Keratinocyte (primary cell): ENCODE measurements around the gene SVIP. TPM values are rescaled to one million over a fixed set of nuclear protein-coding genes. Genes with fewer than 3 reads are reported as not detected.
A peak's percentile ranks its signal among the peaks of the same experiment; 100 is the strongest.

ENCODE experiments used
- DNase-seq: peaks from one replicate; pipeline ENCODE4 v3.0.0-alpha.2; 2011; ENCODE audit warnings: low read depth, missing footprints, low spot score
- FAIRE-seq: peaks from 2 replicates; lab custom pipeline; 2011; peaks lifted over from hg19 to GRCh38; lab: Jason Lieb, UNC
- H2AFZ ChIP-seq: 2 replicates; pipeline ENCODE4 v1.6.0; 2012; ENCODE audit warnings: low read length, control low read depth, inconsistent platforms; ENCODE audit not compliant: control insufficient read depth
- H3K27ac ChIP-seq: 2 replicates; pipeline ENCODE4 v1.5.1; 2011; ENCODE audit warnings: low read length; ENCODE audit not compliant: control insufficient read depth, insufficient read depth
- H3K27me3 ChIP-seq: 3 replicates; pipeline ENCODE4 v1.6.0; 2011; ENCODE audit warnings: low read length; ENCODE audit not compliant: control insufficient read depth, insufficient read depth; ENCODE audit errors: extremely low read depth
- H3K36me3 ChIP-seq, 2 experiments: 2 replicates in 1 of 2; 3 replicates in 1 of 2; pipeline ENCODE4 v1.5.1; 2011; ENCODE audit warnings: low read length in 2 of 2, mild to moderate bottlenecking in 1 of 2; ENCODE audit not compliant: control insufficient read depth in 2 of 2, insufficient read depth in 2 of 2; ENCODE audit errors: extremely low read depth in 1 of 2
- H3K4me1 ChIP-seq: 3 replicates; pipeline ENCODE4 v1.5.1; 2011; ENCODE audit warnings: low read length; ENCODE audit not compliant: control insufficient read depth, insufficient read depth; ENCODE audit errors: extremely low read depth
- H3K4me2 ChIP-seq: 3 replicates; pipeline ENCODE4 v1.6.0; 2011; ENCODE audit warnings: low read depth, low read length; ENCODE audit not compliant: control insufficient read depth, insufficient read depth; ENCODE audit errors: extremely low read depth
- H3K4me3 ChIP-seq, 3 experiments: fragments of 200-600 bp in 1 of 3; sonication (generic) in 1 of 3; 2 replicates in 2 of 3; 3 replicates in 1 of 3; pipeline ENCODE4 v1.5.1; 2011 to 2016; ENCODE audit warnings: low read length in 3 of 3, mild to moderate bottlenecking in 3 of 3, control low read depth in 2 of 3, inconsistent platforms in 1 of 3, low read depth in 1 of 3, mixed read lengths in 1 of 3, mixed run types in 1 of 3, moderate library complexity in 1 of 3; ENCODE audit not compliant: control insufficient read depth in 2 of 3, insufficient read depth in 2 of 3; ENCODE audit errors: extremely low read depth in 1 of 3
- H3K79me2 ChIP-seq: 2 replicates; pipeline ENCODE4 v1.6.0; 2012; ENCODE audit warnings: low read length; ENCODE audit not compliant: control insufficient read depth, insufficient read depth
- H3K9ac ChIP-seq: 3 replicates; pipeline ENCODE4 v1.6.0; 2011; ENCODE audit warnings: low read length; ENCODE audit not compliant: control insufficient read depth, insufficient read depth; ENCODE audit errors: extremely low read depth
- H3K9me1 ChIP-seq: 3 replicates; pipeline ENCODE4 v1.6.0; 2011; ENCODE audit warnings: low read length; ENCODE audit not compliant: control insufficient read depth, insufficient read depth; ENCODE audit errors: extremely low read depth
- H3K9me3 ChIP-seq: 2 replicates; pipeline ENCODE4 v1.5.1; 2012; ENCODE audit warnings: low read depth, low read length; ENCODE audit not compliant: control insufficient read depth
- H4K20me1 ChIP-seq: 3 replicates; pipeline ENCODE4 v1.6.0; 2011; ENCODE audit warnings: low read length; ENCODE audit not compliant: control insufficient read depth, insufficient read depth; ENCODE audit errors: extremely low read depth
- EZH2 ChIP-seq: IDR thresholded peaks from one replicate; pipeline ENCODE4 v1.6.1; 2012; ENCODE audit warnings: inconsistent platforms, mild to moderate bottlenecking, low read length, moderate library complexity
- dilution Hi-C: fragments of 300-500 bp; cut with MboI; formaldehyde crosslinking; loops from one replicate; pipeline ENCODE4 v1.7.0; 2020; ENCODE audit warnings: low sequenced_read_pairs; ENCODE audit not compliant: extremely low pct_ligation_motif_present
- polyA plus RNA-seq, 5 experiments: library from polyadenylated mRNA; depleted of rRNA in 3 of 5; stranded (reverse) in 3 of 5; stranded (forward) in 1 of 5; unstranded in 1 of 5; fragments of >200 nt; gene quantifications; 1 replicate in 1 of 5; 2 replicates in 3 of 5; 3 replicates in 1 of 5; pipeline versions ENCODE4 v1.2.1 to v1.2.3, GENCODE V29; 2011 to 2012; ENCODE audit warnings: missing spikeins in 2 of 5, low read depth in 1 of 5, low replicate concordance in 1 of 5
- TF ChIP-seq, protein P1 (sequence below), 3 experiments: IDR thresholded peaks in 1 of 3; conservative IDR thresholded peaks in 1 of 3; optimal IDR thresholded peaks in 1 of 3; 2 replicates in 2 of 3; 3 replicates in 1 of 3; pipeline versions ENCODE3 to v1.5.1; 2011; ENCODE audit warnings: low read length in 3 of 3, mild to moderate bottlenecking in 3 of 3, moderate library complexity in 2 of 3, control low read depth in 1 of 3, inconsistent platforms in 1 of 3; ENCODE audit not compliant: insufficient read depth in 2 of 3; ENCODE audit errors: extremely low read depth in 1 of 3

Gene SVIP
- polyA plus RNA-seq, 1 donor (not counting 4 experiments of a cell fraction or from before 2014, with no cell fraction given) = 3.3 TPM

- no peak overlapping the region for H3K4me3 ChIP-seq
- no peaks in the 10 kb centered on the region for H3K27me3 ChIP-seq
- no peaks in the 10 kb centered on the region for H3K9me3 ChIP-seq
- no peaks in the 10 kb centered on the region for H4K20me1 ChIP-seq
- no peak overlapping the region for H2AFZ ChIP-seq
- no peak overlapping the region for H3K27ac ChIP-seq
- H3K9ac ChIP-seq = no peak overlapping the region
- DNase-seq (no peak), FAIRE-seq (no peak)
- H3K9me1 ChIP-seq = no peaks in the 10 kb centered on the region
- TF ChIP-seq EZH2 = no peak
- TF ChIP-seq, protein P1, sequence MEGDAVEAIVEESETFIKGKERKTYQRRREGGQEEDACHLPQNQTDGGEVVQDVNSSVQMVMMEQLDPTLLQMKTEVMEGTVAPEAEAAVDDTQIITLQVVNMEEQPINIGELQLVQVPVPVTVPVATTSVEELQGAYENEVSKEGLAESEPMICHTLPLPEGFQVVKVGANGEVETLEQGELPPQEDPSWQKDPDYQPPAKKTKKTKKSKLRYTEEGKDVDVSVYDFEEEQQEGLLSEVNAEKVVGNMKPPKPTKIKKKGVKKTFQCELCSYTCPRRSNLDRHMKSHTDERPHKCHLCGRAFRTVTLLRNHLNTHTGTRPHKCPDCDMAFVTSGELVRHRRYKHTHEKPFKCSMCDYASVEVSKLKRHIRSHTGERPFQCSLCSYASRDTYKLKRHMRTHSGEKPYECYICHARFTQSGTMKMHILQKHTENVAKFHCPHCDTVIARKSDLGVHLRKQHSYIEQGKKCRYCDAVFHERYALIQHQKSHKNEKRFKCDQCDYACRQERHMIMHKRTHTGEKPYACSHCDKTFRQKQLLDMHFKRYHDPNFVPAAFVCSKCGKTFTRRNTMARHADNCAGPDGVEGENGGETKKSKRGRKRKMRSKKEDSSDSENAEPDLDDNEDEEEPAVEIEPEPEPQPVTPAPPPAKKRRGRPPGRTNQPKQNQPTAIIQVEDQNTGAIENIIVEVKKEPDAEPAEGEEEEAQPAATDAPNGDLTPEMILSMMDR (optimal IDR thresholded peaks at IDR 0.05 in 1 of 3, IDR thresholded peaks at IDR 0.05 in 1 of 3, conservative IDR thresholded peaks at IDR 0.05 in 1 of 3; ENCODE audit: extremely low read depth in 1 of 3, insufficient read depth in 2 of 3, low read length in 3 of 3) = no peak
- no peaks in the 10 kb centered on the region for H3K36me3 ChIP-seq
- dilution Hi-C loops = no loop called here
- H3K4me1 ChIP-seq = no peaks in the 10 kb centered on the region
- no peaks in the 10 kb centered on the region for H3K79me2 ChIP-seq
- H3K4me2 ChIP-seq = no peak overlapping the region
Measured at GRCh38 chr11:22878039-22878438, 48.4 kb upstream of the SVIP start.

GRCh38 chr11:22875869-22876473 is 46.4 kb upstream of the SVIP start:
- Histone ChIP-seq H3K9ac (no peak overlapping the region), H4K20me1 (no peaks in the 10 kb centered on the region), H3K79me2 (no peaks in the 10 kb centered on the region), H3K36me3 (no peaks in the 10 kb centered on the region), H2AFZ (no peak overlapping the region), H3K4me3 (no peak overlapping the region), H3K4me1 (no peaks in the 10 kb centered on the region), H3K9me3 (no peaks in the 10 kb centered on the region), H3K27ac (no peak overlapping the region), H3K9me1 (no peaks in the 10 kb centered on the region), H3K27me3 (no peaks in the 10 kb centered on the region), H3K4me2 (no peak overlapping the region)
- DNase-seq (peak; percentile 15), FAIRE-seq (peak; percentile 51)
- dilution Hi-C loops = no loop called here
- TF ChIP-seq, protein P1 (optimal IDR thresholded peaks at IDR 0.05 in 1 of 3, IDR thresholded peaks at IDR 0.05 in 1 of 3, conservative IDR thresholded peaks at IDR 0.05 in 1 of 3; ENCODE audit: extremely low read depth in 1 of 3, insufficient read depth in 2 of 3, low read length in 3 of 3) = peak; percentile 12 to 65 (median 44)
- TF ChIP-seq EZH2 = no peak
